ENCODE measurements around the gene NUMBL. TPM values are rescaled to one million over a fixed set of nuclear protein-coding genes. Genes with fewer than 3 reads are reported as not detected.

The NUMBL gene
- total and polyA plus RNA-seq, 9 of the 15 experiments (the other 6 are each of a cell fraction or from before 2014, with no cell fraction given), result 0.39 to 38.6 (median 6.6) TPM

GRCh38 chr19:40663695-40664692 lies 26.5 kb downstream of the NUMBL start (continued):
- TF ChIP-seq, protein P1, sequence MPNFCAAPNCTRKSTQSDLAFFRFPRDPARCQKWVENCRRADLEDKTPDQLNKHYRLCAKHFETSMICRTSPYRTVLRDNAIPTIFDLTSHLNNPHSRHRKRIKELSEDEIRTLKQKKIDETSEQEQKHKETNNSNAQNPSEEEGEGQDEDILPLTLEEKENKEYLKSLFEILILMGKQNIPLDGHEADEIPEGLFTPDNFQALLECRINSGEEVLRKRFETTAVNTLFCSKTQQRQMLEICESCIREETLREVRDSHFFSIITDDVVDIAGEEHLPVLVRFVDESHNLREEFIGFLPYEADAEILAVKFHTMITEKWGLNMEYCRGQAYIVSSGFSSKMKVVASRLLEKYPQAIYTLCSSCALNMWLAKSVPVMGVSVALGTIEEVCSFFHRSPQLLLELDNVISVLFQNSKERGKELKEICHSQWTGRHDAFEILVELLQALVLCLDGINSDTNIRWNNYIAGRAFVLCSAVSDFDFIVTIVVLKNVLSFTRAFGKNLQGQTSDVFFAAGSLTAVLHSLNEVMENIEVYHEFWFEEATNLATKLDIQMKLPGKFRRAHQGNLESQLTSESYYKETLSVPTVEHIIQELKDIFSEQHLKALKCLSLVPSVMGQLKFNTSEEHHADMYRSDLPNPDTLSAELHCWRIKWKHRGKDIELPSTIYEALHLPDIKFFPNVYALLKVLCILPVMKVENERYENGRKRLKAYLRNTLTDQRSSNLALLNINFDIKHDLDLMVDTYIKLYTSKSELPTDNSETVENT (CRISPR knock-in tag; IDR thresholded peaks at IDR 0.05), result no peak
- TF ChIP-seq ZBTB17 (CRISPR knock-in tag; IDR thresholded peaks at IDR 0.05) (no peak), GTF2F1 (IDR thresholded peaks at IDR 0.05; ENCODE audit: low read depth, low read length) (no peak), ZNF785 (CRISPR knock-in tag; IDR thresholded peaks at IDR 0.05) (no peak), CXXC5 (CRISPR knock-in tag; IDR thresholded peaks at IDR 0.05) (no peak), NCOA2 (IDR thresholded peaks at IDR 0.05; ENCODE audit: partially characterized antibody in 2 of 2) (no peak), RERE (CRISPR knock-in tag; IDR thresholded peaks at IDR 0.05; ENCODE audit: borderline replicate concordance) (no peak), ZNF124 (CRISPR knock-in tag; IDR thresholded peaks at IDR 0.05) (0 out of 2 replicates have a peak, but pooled peaks have one; percentile 38), DDX20 (tag; IDR thresholded peaks at IDR 0.05; ENCODE audit: low read depth) (no peak), SMARCE1 (IDR thresholded peaks at IDR 0.05) (peak; percentile 96), HMGN3 (IDR thresholded peaks at IDR 0.05; ENCODE audit: borderline replicate concordance, extremely low read depth, insufficient read length, low read depth, low read length) (no peak), POLR3A (IDR thresholded peaks at IDR 0.05; ENCODE audit: borderline replicate concordance, extremely low read depth, insufficient read depth, insufficient read length) (no peak), ZNF644 (tag; IDR thresholded peaks at IDR 0.05; ENCODE audit: low read depth) (no peak)
- TF ChIP-seq, protein P2, sequence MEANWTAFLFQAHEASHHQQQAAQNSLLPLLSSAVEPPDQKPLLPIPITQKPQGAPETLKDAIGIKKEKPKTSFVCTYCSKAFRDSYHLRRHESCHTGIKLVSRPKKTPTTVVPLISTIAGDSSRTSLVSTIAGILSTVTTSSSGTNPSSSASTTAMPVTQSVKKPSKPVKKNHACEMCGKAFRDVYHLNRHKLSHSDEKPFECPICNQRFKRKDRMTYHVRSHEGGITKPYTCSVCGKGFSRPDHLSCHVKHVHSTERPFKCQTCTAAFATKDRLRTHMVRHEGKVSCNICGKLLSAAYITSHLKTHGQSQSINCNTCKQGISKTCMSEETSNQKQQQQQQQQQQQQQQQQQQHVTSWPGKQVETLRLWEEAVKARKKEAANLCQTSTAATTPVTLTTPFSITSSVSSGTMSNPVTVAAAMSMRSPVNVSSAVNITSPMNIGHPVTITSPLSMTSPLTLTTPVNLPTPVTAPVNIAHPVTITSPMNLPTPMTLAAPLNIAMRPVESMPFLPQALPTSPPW (CRISPR knock-in tag; IDR thresholded peaks at IDR 0.05), result peak; percentile 60
- TF ChIP-seq, protein P3, sequence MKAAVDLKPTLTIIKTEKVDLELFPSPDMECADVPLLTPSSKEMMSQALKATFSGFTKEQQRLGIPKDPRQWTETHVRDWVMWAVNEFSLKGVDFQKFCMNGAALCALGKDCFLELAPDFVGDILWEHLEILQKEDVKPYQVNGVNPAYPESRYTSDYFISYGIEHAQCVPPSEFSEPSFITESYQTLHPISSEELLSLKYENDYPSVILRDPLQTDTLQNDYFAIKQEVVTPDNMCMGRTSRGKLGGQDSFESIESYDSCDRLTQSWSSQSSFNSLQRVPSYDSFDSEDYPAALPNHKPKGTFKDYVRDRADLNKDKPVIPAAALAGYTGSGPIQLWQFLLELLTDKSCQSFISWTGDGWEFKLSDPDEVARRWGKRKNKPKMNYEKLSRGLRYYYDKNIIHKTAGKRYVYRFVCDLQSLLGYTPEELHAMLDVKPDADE (conservative IDR thresholded peaks at IDR 0.05; ENCODE audit: control insufficient read depth, low read depth, low read length), result no peak

Data from K562 (cell line).